Psoas muscle (tissue), 8 donors: ENCODE results near the gene RORC. TPM values are rescaled to one million over a fixed set of nuclear protein-coding genes. Genes with fewer than 3 reads are reported as not detected.

ENCODE experiments used
- ATAC-seq, 4 donors: fragments of 200-7000 bp; cut with Tn5 transposase; one replicate each; pipeline ENCODE4 v1.9.1; 2020; ENCODE audit warnings: moderate library complexity in 3 of 4, mild to moderate bottlenecking in 2 of 4
- DNase-seq, 2 donors: peaks; one replicate each; pipeline ENCODE4 v3.0.0-alpha.2; 2020
- H3K27ac ChIP-seq: fragments of 200-600 bp; one replicate; pipeline ENCODE4 v1.8.0; 2022
- H3K27me3 ChIP-seq, 3 donors: fragments of 200-600 bp in 1 of 3; one replicate each; pipeline versions ENCODE4 v1.6.1 to v1.8.0; 2013 to 2022; ENCODE audit warnings: low read length in 2 of 3, mild to moderate bottlenecking in 2 of 3, moderate library complexity in 1 of 3; ENCODE audit not compliant: insufficient read depth in 3 of 3
- H3K36me3 ChIP-seq, 2 donors: fragments of 200-600 bp in 1 of 2; one replicate each; pipeline versions ENCODE4 v1.6.1 to v1.8.0; 2013 to 2022; ENCODE audit warnings: low read depth in 1 of 2, mild to moderate bottlenecking in 1 of 2, moderate library complexity in 1 of 2; ENCODE audit not compliant: insufficient read depth in 1 of 2
- H3K4me1 ChIP-seq: fragments of 200-600 bp; one replicate; pipeline ENCODE4 v1.8.0; 2022
- H3K4me3 ChIP-seq: fragments of 200-600 bp; one replicate; pipeline ENCODE4 v1.8.0; 2022; ENCODE audit warnings: mild to moderate bottlenecking
- H3K9me3 ChIP-seq: fragments of 200-600 bp; one replicate; pipeline ENCODE4 v1.8.0; 2022
- CTCF ChIP-seq: fragments of 200-600 bp; IDR thresholded peaks from one replicate; pipeline ENCODE4 v1.8.0; 2022; ENCODE audit warnings: antibody characterized with exemption
- WGBS, 3 donors: extraction: QIAGEN DNeasy Blood & Tissue Kit; methylation state at CpG; one replicate each; pipeline versions ENCODE4 v1.1.6 to v1.1.7; 2013; 5-methylcytosine and 5-hydroxymethylcytosine counted together
- intact Hi-C, 2 donors: fragments of 100-400 bp; cut with DNase I; formaldehyde crosslinking; loops; one replicate each; pipeline versions ENCODE4 v1.11.0 to v1.14.2; 2022
- polyA plus RNA-seq, 3 donors: library from polyadenylated mRNA; stranded (reverse); fragments of 200-250 nt; gene quantifications; one replicate each; pipeline ENCODE4 v1.2.3, GENCODE V29; 2013
- total RNA-seq, 4 donors: library from RNA; stranded (reverse); fragmentation: NEBNext Ultra II Directional in 2 of 4; extraction: Animal tissue kit (Norgen Biotek cat#: 25700) in 2 of 4; gene quantifications; one replicate each; pipeline versions ENCODE4 v1.2.1 to v1.2.4, GENCODE V29; 2021 to 2023
- donor health status: healthy with polysubstance abuse.
- donor health status: DM: no; HTN: no; CAD: no; lungs with moderate emphysema.
- donor health status: Bipolar disorder and iron deficiency.
- donor health status: healthy.
- donor health status: DM: yes; HTN: yes; CAD: no.
- donor health status: DM: no; HTN: no; CAD: no.
- donor health status: DM: no; HTN: no; CAD: no.
- donor health status: DM: yes; HTN: yes; CAD: no.

The RORC gene
- total and polyA plus RNA-seq, 7 donors, result 3.5 to 109 (median 62.9) TPM

- no peaks in the 10 kb centered on the region for H3K4me1 ChIP-seq
- H3K27ac ChIP-seq, result no peak overlapping the region
- TF ChIP-seq CTCF, result no peak
- intact Hi-C loops, result no loop called here
- H3K36me3 ChIP-seq, result no peaks in the 10 kb centered on the region
- no peaks in the 10 kb centered on the region for H3K9me3 ChIP-seq
- WGBS, 3 donors, result 73 to 76% (median 76%) methylated on average over 8 of the region's 8 CpGs
- ATAC-seq (no peak), DNase-seq (no peak)
- H3K4me3 ChIP-seq, result no peak overlapping the region
- peaks cover 0 to 30% (median 10%) of the 10 kb centered on the region in 3 donors for H3K27me3 ChIP-seq
Measured at GRCh38 chr1:151851886-151852285, 20.3 kb upstream of the RORC start.

- DNase-seq (no peak), ATAC-seq (no peak)
- H3K27ac ChIP-seq, result no peak overlapping the region
- H3K9me3 ChIP-seq, result no peaks in the 10 kb centered on the region
- H3K27me3 ChIP-seq, result peaks cover 0 to 35% (median 10%) of the 10 kb centered on the region in 3 donors
- H3K4me3 ChIP-seq, result no peak overlapping the region
- no peak for TF ChIP-seq CTCF
- no peaks in the 10 kb centered on the region for H3K4me1 ChIP-seq
- intact Hi-C loops, result no loop called here
- H3K36me3 ChIP-seq, result no peaks in the 10 kb centered on the region
Measured at GRCh38 chr1:151849871-151850270, 18.3 kb upstream of the RORC start.

GRCh38 chr1:151849126-151849525 is 17.5 kb upstream of the RORC start:
- H3K27ac ChIP-seq, result no peak overlapping the region
- no peaks in the 10 kb centered on the region for H3K9me3 ChIP-seq
- H3K4me1 ChIP-seq, result no peaks in the 10 kb centered on the region
- intact Hi-C loops, result no loop called here
- 33 to 60% (median 45%) methylated on average over 3 of the region's 3 CpGs for WGBS, 3 donors
- peaks cover 0 to 35% (median 10%) of the 10 kb centered on the region in 3 donors for H3K27me3 ChIP-seq
- TF ChIP-seq CTCF, result no peak
- H3K36me3 ChIP-seq, result no peaks in the 10 kb centered on the region
- ATAC-seq (no peak), DNase-seq (no peak)
- no peak overlapping the region for H3K4me3 ChIP-seq

GRCh38 chr1:151847867-151848596 is 16.4 kb upstream of the RORC start:
- Histone ChIP-seq H3K4me1 (no peaks in the 10 kb centered on the region), H3K27me3 (peaks cover 0 to 35% (median 8%) of the 10 kb centered on the region in 3 donors), H3K36me3 (no peaks in the 10 kb centered on the region), H3K4me3 (no peak overlapping the region), H3K9me3 (no peaks in the 10 kb centered on the region), H3K27ac (no peak overlapping the region)
- ATAC-seq (no peak), DNase-seq (no peak)
- WGBS, 3 donors, result 40 to 44% (median 43%) methylated on average over 11 of the region's 11 CpGs
- TF ChIP-seq CTCF, result no peak
- intact Hi-C loops, result no loop called here
